Activated CD4-positive, alpha-beta memory T cell treated with anti-CD3 and anti-CD28 coated beads for 36 hours (primary cell): ENCODE measurements around the gene ACP2. TPM values are rescaled to one million over a fixed set of nuclear protein-coding genes. Genes with fewer than 3 reads are reported as not detected.
A peak's percentile ranks its signal among the peaks of the same experiment; 100 is the strongest.
"Not testable (repeated sequence)": the region's sequence is repeated elsewhere in the genome, so short reads cannot be mapped to it uniquely, and the experiment has no call there.

ENCODE experiments used
- CTCF ChIA-PET: fragments of 350-600 bp; sonication (Branson Sonifier 250); formaldehyde crosslinking; loops from one replicate; lab custom pipeline; 2021; ENCODE audit warnings: antibody characterized with exemption, inconsistent platforms; lab: Charles Lee
- POLR2A ChIA-PET: fragments of 350-600 bp; sonication (Branson Sonifier 250); formaldehyde crosslinking; loops from one replicate; lab custom pipeline; 2021; ENCODE audit warnings: antibody characterized with exemption; lab: Charles Lee
- DNase-seq: peaks from one replicate; pipeline ENCODE4 v3.0.0-alpha.2; 2020
- H3K27ac Mint-ChIP-seq: one replicate; pipeline ENCODE4 v1.8.0; 2021; ENCODE audit warnings: mixed read lengths
- H3K27me3 Mint-ChIP-seq: one replicate; pipeline ENCODE4 v1.8.0; 2021; ENCODE audit warnings: mixed read lengths
- H3K36me3 Mint-ChIP-seq: one replicate; pipeline ENCODE4 v1.8.0; 2021; ENCODE audit warnings: mixed read lengths
- H3K4me1 Mint-ChIP-seq: one replicate; pipeline ENCODE4 v1.8.0; 2021; ENCODE audit warnings: low read depth, mixed read lengths
- H3K4me3 Mint-ChIP-seq: one replicate; pipeline ENCODE4 v1.8.0; 2021; ENCODE audit warnings: mild to moderate bottlenecking, mixed read lengths
- H3K9me3 Mint-ChIP-seq: one replicate; pipeline ENCODE4 v1.8.0; 2021; ENCODE audit warnings: mixed read lengths
- intact Hi-C: fragments of 100-400 bp; cut with micrococcal nuclease; formaldehyde crosslinking; loops from one replicate; pipeline ENCODE4 v1.15.1; 2023
- total RNA-seq, 2 experiments: library from RNA; stranded (reverse); gene quantifications; one replicate each; pipeline ENCODE4 v1.2.3, GENCODE V29; 2021

Gene ACP2
- total RNA-seq, 2 experiments from 2014 or later, result 10.1 to 12.2 TPM

GRCh38 chr11:47216121-47216798, 32.4 kb downstream of the ACP2 start:
- DNase-seq, result peak; percentile 82
- Mint-ChIP-seq H3K9me3 (no peaks in the 10 kb centered on the region), H3K4me3 (peak overlapping the region; percentile 97), H3K36me3 (peaks cover 42% of the 10 kb centered on the region), H3K4me1 (peaks cover 37% of the 10 kb centered on the region), H3K27me3 (no peaks in the 10 kb centered on the region), H3K27ac (peak overlapping the region; percentile 99)
- CTCF ChIA-PET, result interaction anchor here (0.7 to 2.7 kb wide), 9 partner anchors 12 to 211 kb away, joined by 3 to 22 read pairs (median 4); partner anchors contain the start of gene PSMC3
- POLR2A ChIA-PET, result interaction anchor here (0.5 to 3.2 kb wide), 10 partner anchors 8 to 171 kb away, joined by 3 to 27 read pairs (median 8); partner anchors contain the start of genes ACP2, ARFGAP2, MADD and PACSIN3
- intact Hi-C loops, result loop anchor here (1.0 to 10.0 kb wide), 3 partner anchors 9 to 789 kb away; partner anchors contain the start of gene CELF1

- intact Hi-C loops, result loop anchor here (2.0 to 10.0 kb wide), 3 partner anchors 29 to 789 kb away; partner anchors contain the start of genes CELF1 and PACSIN3
- H3K36me3 Mint-ChIP-seq, result peaks cover 41% of the 10 kb centered on the region
- H3K9me3 Mint-ChIP-seq, result no peaks in the 10 kb centered on the region
- CTCF ChIA-PET, result interaction anchor here (0.7 to 2.7 kb wide), 10 partner anchors 11 to 212 kb away, joined by 3 to 22 read pairs (median 4); partner anchors contain the start of genes ACP2 and PSMC3
- peak overlapping the region; percentile 99 for H3K27ac Mint-ChIP-seq
- H3K4me1 Mint-ChIP-seq, result peaks cover 35% of the 10 kb centered on the region
- no peak for DNase-seq
- peak overlapping the region; percentile 97 for H3K4me3 Mint-ChIP-seq
- H3K27me3 Mint-ChIP-seq, result no peaks in the 10 kb centered on the region
- POLR2A ChIA-PET, result interaction anchor here (0.6 to 3.2 kb wide), 19 partner anchors 8 to 551 kb away, joined by 3 to 27 read pairs (median 5); partner anchors contain the start of genes ACP2, AGBL2, ARFGAP2 and CKAP5
These were observed 33.2 kb downstream of the ACP2 start for GRCh38 chr11:47215366-47215910.

GRCh38 chr11:47213950-47214565, 34.6 kb downstream of the ACP2 start:
- no peaks in the 10 kb centered on the region for H3K27me3 Mint-ChIP-seq
- peaks cover 28% of the 10 kb centered on the region for H3K4me1 Mint-ChIP-seq
- H3K27ac Mint-ChIP-seq, result peak overlapping the region; percentile 99
- peaks cover 2% of the 10 kb centered on the region for H3K9me3 Mint-ChIP-seq
- intact Hi-C loops, result loop anchor here (1.0 to 10.0 kb wide), 6 partner anchors 27 to 791 kb away; partner anchors contain the start of genes ACP2, CELF1 and PACSIN3
- peaks cover 31% of the 10 kb centered on the region for H3K36me3 Mint-ChIP-seq
- CTCF ChIA-PET, result interaction anchor here (0.6 to 2.7 kb wide), 6 partner anchors 10 to 45 kb away, joined by 3 to 22 read pairs (median 6); partner anchors contain the start of gene ACP2
- peak; percentile 94 for DNase-seq
- POLR2A ChIA-PET, result interaction anchor here (0.6 to 3.2 kb wide), 18 partner anchors 10 to 501 kb away, joined by 3 to 27 read pairs (median 6); partner anchors contain the start of genes ACP2, AGBL2, ARFGAP2 and CKAP5
- peak overlapping the region; percentile 97 for H3K4me3 Mint-ChIP-seq

GRCh38 chr11:47212938-47213337, 35.7 kb downstream of the ACP2 start:
- CTCF ChIA-PET, result no interaction called here

GRCh38 chr11:47208628-47209027, 40.0 kb downstream of the ACP2 start:
- Mint-ChIP-seq H3K9me3 (peaks cover 2% of the 10 kb centered on the region), H3K27ac (no peak overlapping the region), H3K36me3 (no peaks in the 10 kb centered on the region), H3K27me3 (no peaks in the 10 kb centered on the region), H3K4me1 (peaks cover 4% of the 10 kb centered on the region), H3K4me3 (no peak overlapping the region)
- ChIA-PET POLR2A (no interaction called here), CTCF (no interaction called here)
- intact Hi-C loops, result no loop called here
- DNase-seq, result no peak

More at GRCh38 chr11:47212938-47213337, 35.7 kb downstream of the ACP2 start:
- Mint-ChIP-seq H3K9me3 (peaks cover 2% of the 10 kb centered on the region), H3K4me3 (no peak overlapping the region), H3K27ac (no peak overlapping the region), H3K4me1 (peaks cover 20% of the 10 kb centered on the region), H3K36me3 (peaks cover 24% of the 10 kb centered on the region), H3K27me3 (no peaks in the 10 kb centered on the region)
- POLR2A ChIA-PET, result no interaction called here
- intact Hi-C loops, result loop anchor here (10.0 kb wide), 2 partner anchors 342 to 792 kb away; partner anchors contain the start of gene CELF1
- no peak for DNase-seq

- H3K4me3 Mint-ChIP-seq, H3K27me3 Mint-ChIP-seq, H3K4me1 Mint-ChIP-seq, POLR2A ChIA-PET, H3K27ac Mint-ChIP-seq, H3K9me3 Mint-ChIP-seq, H3K36me3 Mint-ChIP-seq, DNase-seq, intact Hi-C loops: not testable (repeated sequence)
- CTCF ChIA-PET, result interaction anchor here (0.6 kb wide), 1 partner anchor 30 kb away, joined by 3 read pairs; no protein-coding TSS in a partner anchor
These were observed 40.5 kb downstream of the ACP2 start for GRCh38 chr11:47208008-47208552.

- CTCF ChIA-PET, result interaction anchor here (0.6 kb wide), 1 partner anchor 30 kb away, joined by 3 read pairs; no protein-coding TSS in a partner anchor
These were observed 41.2 kb downstream of the ACP2 start for GRCh38 chr11:47207459-47207858.

GRCh38 chr11:47206577-47206976, 42.0 kb downstream of the ACP2 start:
- H3K27me3 Mint-ChIP-seq, H3K4me3 Mint-ChIP-seq, POLR2A ChIA-PET, H3K36me3 Mint-ChIP-seq, H3K4me1 Mint-ChIP-seq, DNase-seq, H3K9me3 Mint-ChIP-seq, intact Hi-C loops, CTCF ChIA-PET, H3K27ac Mint-ChIP-seq: not testable (repeated sequence)

More at GRCh38 chr11:47207459-47207858, 41.2 kb downstream of the ACP2 start:
- no peak for DNase-seq
- intact Hi-C loops, result no loop called here
- POLR2A ChIA-PET, result no interaction called here
- Mint-ChIP-seq H3K36me3 (no peaks in the 10 kb centered on the region), H3K9me3 (peaks cover 2% of the 10 kb centered on the region), H3K27ac (no peak overlapping the region), H3K4me3 (no peak overlapping the region), H3K27me3 (no peaks in the 10 kb centered on the region), H3K4me1 (peaks cover 2% of the 10 kb centered on the region)

- H3K4me1 Mint-ChIP-seq, result no peaks in the 10 kb centered on the region
- no peak overlapping the region for H3K27ac Mint-ChIP-seq
- no peak for DNase-seq
- H3K36me3 Mint-ChIP-seq, result no peaks in the 10 kb centered on the region
- POLR2A ChIA-PET, result no interaction called here
- CTCF ChIA-PET, result interaction anchor here (1.5 to 2.3 kb wide), 2 partner anchors 10 to 11 kb away, joined by 3 to 6 read pairs; partner anchors contain the start of gene DDB2
- no peaks in the 10 kb centered on the region for H3K9me3 Mint-ChIP-seq
- H3K4me3 Mint-ChIP-seq, result no peak overlapping the region
- no peaks in the 10 kb centered on the region for H3K27me3 Mint-ChIP-seq
- intact Hi-C loops, result no loop called here
These were observed 44.0 kb downstream of the ACP2 start for GRCh38 chr11:47204637-47204989.

GRCh38 chr11:47202576-47202975, 46.0 kb downstream of the ACP2 start:
- Mint-ChIP-seq H3K9me3 (no peaks in the 10 kb centered on the region), H3K27me3 (no peaks in the 10 kb centered on the region), H3K27ac (no peak overlapping the region), H3K36me3 (no peaks in the 10 kb centered on the region), H3K4me1 (no peaks in the 10 kb centered on the region), H3K4me3 (no peak overlapping the region)
- POLR2A ChIA-PET, result interaction anchor here (1.3 kb wide), 1 partner anchor 12 kb away, joined by 3 read pairs; the partner anchor contains the start of gene DDB2
- DNase-seq, result no peak
- CTCF ChIA-PET, result interaction anchor here (2.2 kb wide), 1 partner anchor 25 kb away, joined by 7 read pairs; the partner anchor contains the start of gene ARFGAP2
- intact Hi-C loops, result no loop called here

GRCh38 chr11:47201015-47201414, 47.6 kb downstream of the ACP2 start:
- intact Hi-C loops, result no loop called here
- no peak overlapping the region for H3K4me3 Mint-ChIP-seq
- CTCF ChIA-PET, result interaction anchor here (2.2 kb wide), 1 partner anchor 24 kb away, joined by 7 read pairs; the partner anchor contains the start of gene ARFGAP2
- POLR2A ChIA-PET, result interaction anchor here (0.6 kb wide), 1 partner anchor 38 kb away, joined by 3 read pairs; no protein-coding TSS in a partner anchor
- H3K4me1 Mint-ChIP-seq, result no peaks in the 10 kb centered on the region
- no peaks in the 10 kb centered on the region for H3K9me3 Mint-ChIP-seq
- no peak overlapping the region for H3K27ac Mint-ChIP-seq
- H3K27me3 Mint-ChIP-seq, result no peaks in the 10 kb centered on the region
- no peaks in the 10 kb centered on the region for H3K36me3 Mint-ChIP-seq
- no peak for DNase-seq
